GM21786 (cell line): ENCODE data around the gene TBK1.
"Not testable (repeated sequence)": the region's sequence is repeated elsewhere in the genome, so short reads cannot be mapped to it uniquely, and the experiment has no call there.

Experiments used
- ATAC-seq: cut with Tn5 transposase; IDR thresholded peaks from one replicate; pipeline ENCODE4 v1.9.1; 2021; ENCODE audit not compliant: unreplicated experiment

The TBK1 gene

GRCh38 chr12:64494998-64495729, 43.2 kb downstream of the TBK1 start:
- ATAC-seq = no peak

GRCh38 chr12:64496839-64497400, 45.0 kb downstream of the TBK1 start:
- no peak for ATAC-seq

- no peak for ATAC-seq
Observed at GRCh38 chr12:64497484-64497883, 45.6 kb downstream of the TBK1 start.

GRCh38 chr12:64497903-64498302, 46.0 kb downstream of the TBK1 start:
- no peak for ATAC-seq

GRCh38 chr12:64500394-64500793, 48.5 kb downstream of the TBK1 start:
- ATAC-seq = no peak

GRCh38 chr12:64501486-64501885, 49.6 kb downstream of the TBK1 start:
- no peak for ATAC-seq

- no peak for ATAC-seq
Observed at GRCh38 chr12:64506955-64507354, 55.0 kb downstream of the TBK1 start.

GRCh38 chr12:64510667-64511066, 58.7 kb downstream of the TBK1 start:
- ATAC-seq = no peak

GRCh38 chr12:64518396-64518795, 66.5 kb downstream of the TBK1 start:
- no peak for ATAC-seq

GRCh38 chr12:64521833-64522232, 69.9 kb downstream of the TBK1 start:
- no peak for ATAC-seq

GRCh38 chr12:64522316-64522715, 70.4 kb downstream of the TBK1 start:
- ATAC-seq = no peak

GRCh38 chr12:64522807-64523206, 70.9 kb downstream of the TBK1 start:
- no peak for ATAC-seq

- ATAC-seq = not testable (repeated sequence)
Observed at GRCh38 chr12:64523565-64524444, 71.9 kb downstream of the TBK1 start.

GRCh38 chr12:64525461-64526160, 73.7 kb downstream of the TBK1 start:
- no peak for ATAC-seq

GRCh38 chr12:64526859-64527258, 74.9 kb downstream of the TBK1 start:
- ATAC-seq = no peak

- ATAC-seq = no peak
Observed at GRCh38 chr12:64528616-64529015, 76.7 kb downstream of the TBK1 start.

GRCh38 chr12:64530566-64530965, 78.6 kb downstream of the TBK1 start:
- no peak for ATAC-seq

GRCh38 chr12:64531665-64532334, 79.9 kb downstream of the TBK1 start:
- ATAC-seq = no peak

GRCh38 chr12:64532734-64533351, 80.9 kb downstream of the TBK1 start:
- ATAC-seq = no peak

- ATAC-seq = no peak
Observed at GRCh38 chr12:64534672-64535199, 82.8 kb downstream of the TBK1 start.
